HG02973 (cell line): ENCODE data around the gene NR2F1-AS1.

Experiments
- ATAC-seq: cut with Tn5 transposase; IDR thresholded peaks from one replicate; pipeline ENCODE4 v1.9.1; 2021; ENCODE audit warnings: moderate library complexity; ENCODE audit not compliant: unreplicated experiment

NR2F1-AS1 gene

GRCh38 chr5:93591323-93591945 is 10.4 kb upstream of the NR2F1-AS1 start:
- ATAC-seq: no peak

GRCh38 chr5:93590493-93590892 is 9.5 kb upstream of the NR2F1-AS1 start:
- no peak for ATAC-seq

GRCh38 chr5:93589829-93590215 is 8.8 kb upstream of the NR2F1-AS1 start:
- ATAC-seq: no peak

GRCh38 chr5:93589152-93589828 is 8.3 kb upstream of the NR2F1-AS1 start:
- ATAC-seq: no peak

GRCh38 chr5:93588352-93589151 is 7.5 kb upstream of the NR2F1-AS1 start:
- no peak for ATAC-seq

- no peak for ATAC-seq
These were observed 6.8 kb upstream of the NR2F1-AS1 start for GRCh38 chr5:93587597-93588351.

GRCh38 chr5:93586736-93587596 is 5.9 kb upstream of the NR2F1-AS1 start:
- ATAC-seq: no peak

GRCh38 chr5:93585767-93586385 is 4.9 kb upstream of the NR2F1-AS1 start:
- no peak for ATAC-seq

- no peak for ATAC-seq
These were observed 4.2 kb upstream of the NR2F1-AS1 start for GRCh38 chr5:93585041-93585766.

- no peak for ATAC-seq
These were observed 3.6 kb upstream of the NR2F1-AS1 start for GRCh38 chr5:93584596-93585040.

GRCh38 chr5:93583768-93584595 is 3.0 kb upstream of the NR2F1-AS1 start:
- ATAC-seq: peak; percentile 35

GRCh38 chr5:93583439-93583767 is 2.4 kb upstream of the NR2F1-AS1 start:
- no peak for ATAC-seq

GRCh38 chr5:93582677-93583438 is 1.8 kb upstream of the NR2F1-AS1 start, which contains the start of gene NR2F1:
TSS of gene NR2F1 (plus strand) at chr5:93583222. CDS start at chr5:93585024, 1,802 bp downstream.
- no peak for ATAC-seq

- no peak for ATAC-seq
These were observed 1.1 kb upstream of the NR2F1-AS1 start for GRCh38 chr5:93582167-93582462.

GRCh38 chr5:93580063-93580926 is 724 bp downstream of the NR2F1-AS1 start:
- ATAC-seq: no peak

GRCh38 chr5:93579692-93580062 is 1.3 kb downstream of the NR2F1-AS1 start:
- ATAC-seq: no peak
